H9 (cell line): ENCODE measurements around the gene ATRNL1. TPM values are rescaled to one million over a fixed set of nuclear protein-coding genes. Genes with fewer than 3 reads are reported as not detected.

Source experiments
- DNase-seq: peaks from one replicate; pipeline ENCODE4 v3.0.0-alpha.2; 2017
- H2AFZ ChIP-seq: one replicate; pipeline ENCODE4 v1.6.1; 2013; ENCODE audit warnings: mild to moderate bottlenecking, low read length, control low read depth, moderate library complexity
- H2AK5ac ChIP-seq: 2 replicates; pipeline ENCODE4 v1.6.1; 2013; ENCODE audit warnings: low read length, control low read depth, mixed read lengths; ENCODE audit not compliant: insufficient read length
- H2BK120ac ChIP-seq: one replicate; pipeline ENCODE4 v1.6.1; 2013; ENCODE audit warnings: low read depth, mild to moderate bottlenecking, low read length, control low read depth, inconsistent platforms; ENCODE audit not compliant: poor library complexity, severe bottlenecking
- H2BK12ac ChIP-seq: 2 replicates; pipeline ENCODE4 v1.6.1; 2013; ENCODE audit warnings: low read length, control low read depth, mixed read lengths, low read depth; ENCODE audit not compliant: insufficient read length
- H2BK15ac ChIP-seq: 2 replicates; pipeline ENCODE4 v1.6.1; 2013; ENCODE audit warnings: low read depth, low read length, control low read depth
- H2BK20ac ChIP-seq: one replicate; pipeline ENCODE4 v1.6.1; 2013; ENCODE audit warnings: low read depth, mild to moderate bottlenecking, low read length, control low read depth, inconsistent platforms; ENCODE audit not compliant: poor library complexity, severe bottlenecking
- H2BK5ac ChIP-seq: 2 replicates; pipeline ENCODE4 v1.6.1; 2013; ENCODE audit warnings: low read length, control low read depth, mixed read lengths; ENCODE audit not compliant: insufficient read length
- H3K14ac ChIP-seq: 2 replicates; pipeline ENCODE4 v1.6.1; 2013; ENCODE audit warnings: low read length, control low read depth; ENCODE audit not compliant: insufficient read depth
- H3K18ac ChIP-seq: 2 replicates; pipeline ENCODE4 v1.6.1; 2013; ENCODE audit warnings: low read depth, mild to moderate bottlenecking, mixed read lengths, low read length, control low read depth; ENCODE audit not compliant: insufficient read length
- H3K23ac ChIP-seq: 2 replicates; pipeline ENCODE4 v1.6.1; 2013; ENCODE audit warnings: low read length, control low read depth, mixed read lengths, low read depth; ENCODE audit not compliant: insufficient read length
- H3K23me2 ChIP-seq: 2 replicates; pipeline ENCODE4 v1.6.1; 2013; ENCODE audit warnings: low read depth, mild to moderate bottlenecking, mixed read lengths, low read length, control low read depth; ENCODE audit not compliant: insufficient read length, poor library complexity, severe bottlenecking
- H3K27ac ChIP-seq: 2 replicates; pipeline ENCODE4 v1.5.1; 2013; ENCODE audit warnings: low read length, control low read depth, mixed read lengths, low read depth; ENCODE audit not compliant: insufficient read length
- H3K27me3 ChIP-seq: 2 replicates; pipeline ENCODE4 v1.6.1; 2013; ENCODE audit warnings: low read length, control low read depth, inconsistent platforms; ENCODE audit not compliant: insufficient read depth
- H3K4ac ChIP-seq: 2 replicates; pipeline ENCODE4 v1.6.1; 2013; ENCODE audit warnings: low read depth, mild to moderate bottlenecking, control low read depth, inconsistent platforms, low read length, moderate library complexity
- H3K4me1 ChIP-seq: 2 replicates; pipeline ENCODE4 v1.6.1; 2013; ENCODE audit warnings: low read length, control low read depth, inconsistent platforms; ENCODE audit not compliant: insufficient read depth
- H3K4me2 ChIP-seq: 2 replicates; pipeline ENCODE4 v1.6.1; 2013; ENCODE audit warnings: low read length, control low read depth, mixed read lengths; ENCODE audit not compliant: insufficient read length, insufficient read depth
- H3K56ac ChIP-seq: 2 replicates; pipeline ENCODE4 v1.6.1; 2013; ENCODE audit warnings: low read depth, mild to moderate bottlenecking, mixed read lengths, low read length, control low read depth; ENCODE audit not compliant: insufficient read length
- H3K79me1 ChIP-seq: 2 replicates; pipeline ENCODE4 v1.6.1; 2013; ENCODE audit warnings: low read depth, mild to moderate bottlenecking, moderate library complexity, low read length, control low read depth, inconsistent platforms; ENCODE audit not compliant: insufficient read depth, poor library complexity, severe bottlenecking
- H3K79me2 ChIP-seq: 2 replicates; pipeline ENCODE4 v1.6.1; 2013; ENCODE audit warnings: low read length, control low read depth, inconsistent platforms; ENCODE audit not compliant: insufficient read depth
- H3K9ac ChIP-seq: 2 replicates; pipeline ENCODE4 v1.6.1; 2013; ENCODE audit warnings: low read length, control low read depth, mixed read lengths; ENCODE audit not compliant: insufficient read length; ENCODE audit errors: extremely low read depth
- H3K9me3 ChIP-seq: one replicate; pipeline ENCODE4 v1.6.1; 2013; ENCODE audit warnings: low read depth, low read length, inconsistent platforms; ENCODE audit not compliant: control insufficient read depth
- H3T11ph ChIP-seq: one replicate; pipeline ENCODE4 v1.6.1; 2013; ENCODE audit warnings: mild to moderate bottlenecking, low read length, control low read depth, inconsistent platforms
- H4K20me1 ChIP-seq: one replicate; pipeline ENCODE4 v1.6.1; 2013; ENCODE audit not compliant: control insufficient read depth, insufficient read length, insufficient read depth
- H4K5ac ChIP-seq: 2 replicates; pipeline ENCODE4 v1.6.1; 2013; ENCODE audit warnings: low read depth, mild to moderate bottlenecking, mixed read lengths, low read length, control low read depth; ENCODE audit not compliant: insufficient read length
- H4K8ac ChIP-seq: replicated peaks from 2 replicates; pipeline ENCODE4 v1.6.1; 2013; ENCODE audit warnings: low read length, control low read depth, mixed read lengths, low read depth; ENCODE audit not compliant: insufficient read length
- H4K91ac ChIP-seq: 2 replicates; pipeline ENCODE4 v1.6.1; 2013; ENCODE audit warnings: low read depth, mild to moderate bottlenecking, moderate library complexity, mixed read lengths, low read length, control low read depth; ENCODE audit not compliant: insufficient read length
- H3K27ac Mint-ChIP-seq, 3 experiments: 2 replicates in 2 of 3; 3 replicates in 1 of 3; pipeline ENCODE4 v1.8.0; 2020 to 2021; ENCODE audit warnings: mixed read lengths in 3 of 3, mild to moderate bottlenecking in 1 of 3, moderate library complexity in 1 of 3
- H3K27me3 Mint-ChIP-seq: 2 replicates; pipeline ENCODE4 v1.8.0; 2021; ENCODE audit warnings: low read depth, mild to moderate bottlenecking, moderate library complexity, mixed read lengths
- H3K36me3 Mint-ChIP-seq, 3 experiments: 2 replicates in 2 of 3; 3 replicates in 1 of 3; pipeline ENCODE4 v1.8.0; 2020 to 2021; ENCODE audit warnings: low read depth in 3 of 3, mixed read lengths in 3 of 3; ENCODE audit not compliant: insufficient read depth in 1 of 3
- H3K4me1 Mint-ChIP-seq, 2 experiments: 2 replicates each; pipeline ENCODE4 v1.8.0; 2020; ENCODE audit warnings: mixed read lengths in 2 of 2
- H3K4me3 Mint-ChIP-seq, 2 experiments: 2 replicates in 1 of 2; 3 replicates in 1 of 2; pipeline ENCODE4 v1.8.0; 2020 to 2021; ENCODE audit warnings: mild to moderate bottlenecking in 2 of 2, mixed read lengths in 2 of 2, moderate library complexity in 1 of 2
- H3K9me3 Mint-ChIP-seq, 2 experiments: 2 replicates in 1 of 2; 3 replicates in 1 of 2; pipeline ENCODE4 v1.8.0; 2020; ENCODE audit warnings: mild to moderate bottlenecking in 2 of 2, mixed read lengths in 2 of 2, moderate library complexity in 1 of 2
- CTCF ChIP-seq: fragments of 200-600 bp; sonication (generic); conservative IDR thresholded peaks from 3 replicates; pipeline ENCODE4 v1.8.0; 2021; ENCODE audit warnings: antibody characterized with exemption, mild to moderate bottlenecking
- WGBS: extraction: QIAGEN DNeasy Blood & Tissue Kit; methylation state at CpG from one replicate; pipeline ENCODE4 v1.1.7; 2013; ENCODE audit warnings: missing lambda C conversion rate, low lambda C conversion rate, mixed read lengths; ENCODE audit not compliant: insufficient read length; ENCODE audit errors: extremely low coverage; 5-methylcytosine and 5-hydroxymethylcytosine counted together
- total RNA-seq: library from RNA; stranded (reverse); gene quantifications from 2 replicates; pipeline ENCODE4 v1.2.1, GENCODE V29; 2021

The ATRNL1 gene
- total RNA-seq, 1 experiment from 2014 or later, result 9.2 TPM

- Mint-ChIP-seq H3K27me3 (peaks cover 2% of the 10 kb centered on the region; the same call in 1 of the 2 replicates), H3K4me3 (no peak overlapping the region), H3K4me1 (no peaks in the 10 kb centered on the region), H3K9me3 (no peaks in the 10 kb centered on the region), H3K36me3 (no peaks in the 10 kb centered on the region), H3K27ac (no peak overlapping the region)
- no peak overlapping the region for H3K18ac ChIP-seq
- no peak for TF ChIP-seq CTCF
- no peak overlapping the region for H3K23ac ChIP-seq
- no peak overlapping the region for H2BK15ac ChIP-seq
- H3K27ac ChIP-seq, result no peak overlapping the region
- H3K14ac ChIP-seq, result no peak overlapping the region
- H3K4ac ChIP-seq, result no peak overlapping the region
- H3K4me1 ChIP-seq, result no peaks in the 10 kb centered on the region
- WGBS, result no CpG with 5 or more reads among the region's 2 CpGs
- no peak overlapping the region for H3K56ac ChIP-seq
- H2AK5ac ChIP-seq, result no peak overlapping the region
- no peaks in the 10 kb centered on the region for H3K23me2 ChIP-seq
- H4K8ac ChIP-seq, result no peak overlapping the region
- no peak overlapping the region for H4K5ac ChIP-seq
- no peak overlapping the region for H2BK20ac ChIP-seq
- H2BK12ac ChIP-seq, result no peak overlapping the region
- no peaks in the 10 kb centered on the region for H3K79me2 ChIP-seq
- no peak overlapping the region for H2BK120ac ChIP-seq
- H3K4me2 ChIP-seq, result no peak overlapping the region
- no peaks in the 10 kb centered on the region for H3K79me1 ChIP-seq
- H4K20me1 ChIP-seq, result no peaks in the 10 kb centered on the region
- no peaks in the 10 kb centered on the region for H3K9me3 ChIP-seq
- no peak overlapping the region for H2AFZ ChIP-seq
- no peak overlapping the region for H2BK5ac ChIP-seq
- no peak overlapping the region for H3K9ac ChIP-seq
- H3K27me3 ChIP-seq, result no peaks in the 10 kb centered on the region
- DNase-seq, result no peak
- H4K91ac ChIP-seq, result no peak overlapping the region
- H3T11ph ChIP-seq, result no peak overlapping the region
Measured at GRCh38 chr10:115427611-115428010, 334.4 kb downstream of the ATRNL1 start.
